Measurements from ENCODE around the gene THBS2.
"Not testable (repeated sequence)": the region's sequence is repeated elsewhere in the genome, so short reads cannot be mapped to it uniquely, and the experiment has no call there.

Gene THBS2

GRCh38 chr6:169212897-169213813 lies 40.5 kb downstream of the THBS2 start:
- DNase-seq: peak; percentile 37 to 95 (median 88)

- no peak for DNase-seq
Observed at GRCh38 chr6:169212436-169212835, 41.2 kb downstream of the THBS2 start.

- DNase-seq: no peak
Observed at GRCh38 chr6:169211881-169212280, 41.8 kb downstream of the THBS2 start.

- no peak for DNase-seq
Observed at GRCh38 chr6:169210611-169211010, 43.0 kb downstream of the THBS2 start.

GRCh38 chr6:169208011-169208410 lies 45.6 kb downstream of the THBS2 start:
- DNase-seq: no peak

- no peak for DNase-seq
Observed at GRCh38 chr6:169207482-169207881, 46.2 kb downstream of the THBS2 start.

- no peak for DNase-seq
Observed at GRCh38 chr6:169205176-169206160, 48.2 kb downstream of the THBS2 start.

GRCh38 chr6:169204167-169204566 lies 49.5 kb downstream of the THBS2 start:
- no peak for DNase-seq

GRCh38 chr6:169201985-169202384 lies 51.7 kb downstream of the THBS2 start:
- no peak for DNase-seq

GRCh38 chr6:169200893-169201514 lies 52.6 kb downstream of the THBS2 start:
- DNase-seq: no peak

- DNase-seq: no peak
Observed at GRCh38 chr6:169199625-169200335, 53.9 kb downstream of the THBS2 start.

GRCh38 chr6:169198885-169199284 lies 54.8 kb downstream of the THBS2 start:
- no peak for DNase-seq

- not testable (repeated sequence) for DNase-seq
Observed at GRCh38 chr6:169197929-169198328, 55.7 kb downstream of the THBS2 start.

- DNase-seq: not testable (repeated sequence)
Observed at GRCh38 chr6:169196279-169196678, 57.4 kb downstream of the THBS2 start.

- DNase-seq: no peak
Observed at GRCh38 chr6:169194737-169195136, 58.9 kb downstream of the THBS2 start.

- no peak for DNase-seq
Observed at GRCh38 chr6:169190970-169191369, 62.7 kb downstream of the THBS2 start.

- no peak for DNase-seq
Observed at GRCh38 chr6:169190144-169190584, 63.5 kb downstream of the THBS2 start.

GRCh38 chr6:169189686-169190085 lies 64.0 kb downstream of the THBS2 start:
- no peak for DNase-seq

GRCh38 chr6:169189182-169189581 lies 64.5 kb downstream of the THBS2 start:
- no peak for DNase-seq

- no peak for DNase-seq
Observed at GRCh38 chr6:169188475-169188874, 65.2 kb downstream of the THBS2 start.

- no peak for DNase-seq
Observed at GRCh38 chr6:169188051-169188470, 65.6 kb downstream of the THBS2 start.

Data from nucleus accumbens (tissue), 56 donors.